B cell (primary cell): ENCODE data around the gene STOX1. TPM values are rescaled to one million over a fixed set of nuclear protein-coding genes. Genes with fewer than 3 reads are reported as not detected.
A peak's percentile ranks its signal among the peaks of the same experiment; 100 is the strongest.

Experiments used
- ATAC-seq: fragments of 200-7000 bp; cut with Tn5 transposase; one replicate; pipeline ENCODE4 v1.10.0; 2021; ENCODE audit warnings: low read depth, mild to moderate bottlenecking, moderate number of reproducible peaks, moderate library complexity
- CTCF ChIA-PET: fragments of 350-600 bp; sonication (Branson Sonifier 250); formaldehyde crosslinking; loops from one replicate; lab custom pipeline; 2021; ENCODE audit warnings: antibody characterized with exemption, inconsistent platforms; lab: Charles Lee
- POLR2A ChIA-PET: fragments of 350-600 bp; sonication (Branson Sonifier 250); formaldehyde crosslinking; loops from one replicate; lab custom pipeline; 2021; ENCODE audit warnings: antibody characterized with exemption; lab: Charles Lee
- DNase-seq: peaks from one replicate; pipeline ENCODE4 v3.0.0; 2013
- H2AFZ ChIP-seq: 2 replicates; pipeline ENCODE4 v1.6.1; 2012; ENCODE audit warnings: mild to moderate bottlenecking, low read depth, low read length; ENCODE audit not compliant: insufficient read depth, poor library complexity, severe bottlenecking
- H3K27ac ChIP-seq, 2 donors: 1 replicate in 1 of 2; 2 replicates in 1 of 2; pipeline ENCODE4 v1.5.1; 2012 to 2013; ENCODE audit warnings: low read length in 2 of 2, mild to moderate bottlenecking in 2 of 2, moderate library complexity in 1 of 2
- H3K27me3 ChIP-seq, 4 experiments: fragments of 200-600 bp in 1 of 4; sonication (generic) in 1 of 4; replicated peaks in 1 of 4; 1 replicate in 2 of 4; 2 replicates in 2 of 4; pipeline versions ENCODE4 v1.6.1 to v1.7.0; 2013 to 2016; ENCODE audit warnings: low read length in 3 of 4, mild to moderate bottlenecking in 2 of 4, mixed read lengths in 1 of 4, moderate library complexity in 1 of 4; ENCODE audit not compliant: insufficient read depth in 4 of 4, control insufficient read depth in 3 of 4; ENCODE audit errors: control extremely low read depth in 1 of 4
- H3K36me3 ChIP-seq, 2 experiments: replicated peaks in 1 of 2; 1 replicate in 1 of 2; 2 replicates in 1 of 2; pipeline versions ENCODE4 v1.6.1 to v1.7.1; 2013; ENCODE audit warnings: low read length in 1 of 2; ENCODE audit not compliant: insufficient read depth in 2 of 2, control insufficient read depth in 1 of 2; ENCODE audit errors: control extremely low read depth in 1 of 2, extremely low read depth in 1 of 2
- H3K4me1 ChIP-seq, 2 donors: fragments of 200-600 bp in 1 of 2; sonication (generic) in 1 of 2; 1 replicate in 1 of 2; 2 replicates in 1 of 2; pipeline versions ENCODE4 v1.5.1 to v1.6.1; 2013 to 2017; ENCODE audit warnings: low read length in 2 of 2; ENCODE audit not compliant: control insufficient read depth in 2 of 2, insufficient read depth in 2 of 2
- H3K4me2 ChIP-seq: replicated peaks from 2 replicates; pipeline ENCODE3; 2012; ENCODE audit warnings: mild to moderate bottlenecking, low read depth, low read length; ENCODE audit not compliant: poor library complexity, severe bottlenecking
- H3K4me3 ChIP-seq, 5 experiments: fragments of 200-600 bp in 1 of 5; sonication (generic) in 1 of 5; 1 replicate in 3 of 5; 2 replicates in 2 of 5; pipeline versions ENCODE4 v1.5.1 to v1.7.0; 2011 to 2016; ENCODE audit warnings: low read length in 4 of 5, mild to moderate bottlenecking in 4 of 5, low read depth in 2 of 5, control low read depth in 1 of 5, moderate library complexity in 1 of 5; ENCODE audit not compliant: insufficient read depth in 1 of 5; ENCODE audit errors: control extremely low read depth in 1 of 5, extremely low read depth in 1 of 5
- H3K79me2 ChIP-seq: fragments of 200-600 bp; sonication (generic); one replicate; pipeline ENCODE4 v1.6.0; 2016; ENCODE audit warnings: low read length; ENCODE audit not compliant: control insufficient read depth, insufficient read depth
- H3K9ac ChIP-seq: fragments of 200-600 bp; sonication (generic); 2 replicates; pipeline ENCODE4 v1.6.1; 2017; ENCODE audit warnings: mild to moderate bottlenecking, low read length, moderate library complexity
- H3K9me3 ChIP-seq, 3 donors: one replicate each; pipeline versions ENCODE4 v1.6.1 to v1.7.1; 2013; ENCODE audit warnings: low read length in 2 of 3; ENCODE audit not compliant: control insufficient read depth in 2 of 3, insufficient read depth in 1 of 3; ENCODE audit errors: control extremely low read depth in 1 of 3
- H4K20me1 ChIP-seq: 2 replicates; pipeline ENCODE4 v1.6.0; 2012; ENCODE audit warnings: mild to moderate bottlenecking, low read length; ENCODE audit not compliant: insufficient read depth, control insufficient read depth, poor library complexity, severe bottlenecking
- H3K27ac Mint-ChIP-seq: one replicate; pipeline ENCODE4 v1.8.0; 2021; ENCODE audit warnings: mixed read lengths
- H3K27me3 Mint-ChIP-seq: one replicate; pipeline ENCODE4 v1.8.0; 2021; ENCODE audit warnings: mixed read lengths
- H3K4me1 Mint-ChIP-seq: one replicate; pipeline ENCODE4 v1.8.0; 2021; ENCODE audit warnings: mixed read lengths
- H3K4me3 Mint-ChIP-seq: one replicate; pipeline ENCODE4 v1.8.0; 2021; ENCODE audit warnings: mixed read lengths
- H3K9me3 Mint-ChIP-seq: one replicate; pipeline ENCODE4 v1.8.0; 2022; ENCODE audit warnings: mixed read lengths; ENCODE audit not compliant: insufficient read depth
- EZH2 ChIP-seq: IDR thresholded peaks from 2 replicates; pipeline ENCODE4 v1.6.1; 2012; ENCODE audit warnings: borderline replicate concordance, low read depth, mild to moderate bottlenecking, moderate library complexity, low read length; ENCODE audit not compliant: insufficient read depth, poor library complexity, severe bottlenecking
- WGBS: methylation state at CpG from one replicate; pipeline ENCODE4 v1.1.5; 2013; ENCODE audit warnings: missing lambda C conversion rate; ENCODE audit not compliant: insufficient coverage; 5-methylcytosine and 5-hydroxymethylcytosine counted together
- intact Hi-C: fragments of 100-400 bp; cut with micrococcal nuclease; formaldehyde crosslinking; loops from one replicate; pipeline ENCODE4 v1.10.0; 2022
- polyA plus RNA-seq: library from polyadenylated mRNA; depleted of rRNA; stranded (reverse); fragments of >200 nt; gene quantifications from 2 replicates; pipeline ENCODE4 v1.2.3, GENCODE V29; 2012
- total RNA-seq, 2 donors: library from RNA; stranded (reverse); fragments of 120-200 nt in 1 of 2; gene quantifications; 1 replicate in 1 of 2; 2 replicates in 1 of 2; pipeline versions ENCODE4 v1.2.3 to v1.2.4, GENCODE V29; 2013 to 2022
- TF ChIP-seq, protein P1 (sequence below): fragments of 200-600 bp; IDR thresholded peaks from one replicate; pipeline ENCODE4 v1.8.0; 2022; ENCODE audit warnings: antibody characterized with exemption, mild to moderate bottlenecking

STOX1 gene
- total and polyA plus RNA-seq, 2 donors (not counting 1 experiment from before 2014, with no cell fraction given) = 0.07 to 0.57 TPM

DNA sequence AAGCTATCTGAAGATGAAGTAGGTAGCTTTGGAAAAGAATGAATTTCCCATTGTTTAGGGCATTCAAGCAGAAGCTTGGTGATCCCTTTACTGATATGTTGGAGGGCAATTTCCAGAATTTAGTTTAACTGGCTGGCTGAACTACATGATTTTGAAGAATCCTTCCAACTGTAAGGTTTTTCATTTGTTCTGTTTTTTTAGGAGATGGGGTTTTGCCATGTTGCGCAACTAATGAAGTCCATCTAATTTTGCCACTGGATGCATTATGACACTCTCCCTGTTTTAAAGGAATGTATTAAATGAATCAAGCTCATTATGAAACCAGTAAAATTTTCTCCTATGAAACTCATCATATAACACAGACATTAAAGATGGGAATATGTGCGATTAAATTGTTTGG lies 67.7 kb downstream of the STOX1 start:
- H3K79me2 ChIP-seq = no peaks in the 10 kb centered on the region
- POLR2A ChIA-PET = no interaction called here
- no peaks in the 10 kb centered on the region for H3K9me3 Mint-ChIP-seq

DNA sequence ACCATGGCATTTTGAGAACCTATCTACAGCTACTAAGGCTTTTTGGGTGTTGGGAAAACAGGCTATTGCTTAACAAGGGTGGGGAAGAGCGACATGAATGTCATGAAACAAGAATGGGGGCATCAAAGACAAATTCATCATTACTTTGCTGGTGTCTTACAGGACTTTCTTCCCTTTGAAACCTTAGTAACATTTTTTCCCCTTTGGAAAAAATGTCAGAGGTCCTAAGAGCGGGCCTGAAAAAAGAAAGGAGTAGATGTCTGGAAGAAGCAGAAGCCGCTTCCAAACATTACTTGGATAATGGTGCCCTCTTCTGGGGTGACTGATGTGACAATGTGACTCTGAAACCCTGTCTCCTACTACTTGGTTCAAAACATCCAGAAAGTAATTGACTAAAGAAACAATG lies 70.0 kb downstream of the STOX1 start:
- no peak overlapping the region for H3K4me3 ChIP-seq
- peak; percentile 44 for DNase-seq
- H3K4me1 Mint-ChIP-seq = peaks cover 18% of the 10 kb centered on the region

More for the DNA sequence above, 67.7 kb downstream of the STOX1 start:
- H2AFZ ChIP-seq = no peak overlapping the region
- H3K9me3 ChIP-seq = no peaks in the 10 kb centered on the region
- DNase-seq = no peak
- no peaks in the 10 kb centered on the region for H3K27me3 ChIP-seq
- CTCF ChIA-PET = no interaction called here
- no peak for ATAC-seq
- H3K4me1 Mint-ChIP-seq = peaks cover 2% of the 10 kb centered on the region
- peaks cover 3% of the 10 kb centered on the region for H3K27me3 Mint-ChIP-seq
- H3K36me3 ChIP-seq = no peaks in the 10 kb centered on the region
- intact Hi-C loops = no loop called here
- H4K20me1 ChIP-seq = no peaks in the 10 kb centered on the region
- no peak overlapping the region for H3K27ac ChIP-seq
- no peak overlapping the region for H3K4me2 ChIP-seq
- H3K9ac ChIP-seq = no peak overlapping the region
- no peak overlapping the region for H3K27ac Mint-ChIP-seq
- TF ChIP-seq, protein P1, sequence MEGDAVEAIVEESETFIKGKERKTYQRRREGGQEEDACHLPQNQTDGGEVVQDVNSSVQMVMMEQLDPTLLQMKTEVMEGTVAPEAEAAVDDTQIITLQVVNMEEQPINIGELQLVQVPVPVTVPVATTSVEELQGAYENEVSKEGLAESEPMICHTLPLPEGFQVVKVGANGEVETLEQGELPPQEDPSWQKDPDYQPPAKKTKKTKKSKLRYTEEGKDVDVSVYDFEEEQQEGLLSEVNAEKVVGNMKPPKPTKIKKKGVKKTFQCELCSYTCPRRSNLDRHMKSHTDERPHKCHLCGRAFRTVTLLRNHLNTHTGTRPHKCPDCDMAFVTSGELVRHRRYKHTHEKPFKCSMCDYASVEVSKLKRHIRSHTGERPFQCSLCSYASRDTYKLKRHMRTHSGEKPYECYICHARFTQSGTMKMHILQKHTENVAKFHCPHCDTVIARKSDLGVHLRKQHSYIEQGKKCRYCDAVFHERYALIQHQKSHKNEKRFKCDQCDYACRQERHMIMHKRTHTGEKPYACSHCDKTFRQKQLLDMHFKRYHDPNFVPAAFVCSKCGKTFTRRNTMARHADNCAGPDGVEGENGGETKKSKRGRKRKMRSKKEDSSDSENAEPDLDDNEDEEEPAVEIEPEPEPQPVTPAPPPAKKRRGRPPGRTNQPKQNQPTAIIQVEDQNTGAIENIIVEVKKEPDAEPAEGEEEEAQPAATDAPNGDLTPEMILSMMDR = no peak
- TF ChIP-seq EZH2 = no peak
- no peak overlapping the region for H3K4me3 ChIP-seq
- H3K4me3 Mint-ChIP-seq = no peak overlapping the region
- WGBS = no CpG with 5 or more reads among the region's 2 CpGs
- H3K4me1 ChIP-seq = peaks cover 2 to 3% of the 10 kb centered on the region in 2 donors

More for the DNA sequence above, 70.0 kb downstream of the STOX1 start:
- no peak overlapping the region for H3K27ac Mint-ChIP-seq
- H3K4me3 Mint-ChIP-seq = no peak overlapping the region
- Histone ChIP-seq H3K9me3 (no peaks in the 10 kb centered on the region), H3K9ac (no peak overlapping the region), H3K79me2 (peaks cover 12% of the 10 kb centered on the region), H3K4me2 (no peak overlapping the region), H3K36me3 (no peaks in the 10 kb centered on the region), H3K4me1 (peaks cover 15 to 19% of the 10 kb centered on the region in 2 donors), H3K27me3 (no peaks in the 10 kb centered on the region), H3K27ac (no peak overlapping the region), H2AFZ (no peak overlapping the region), H4K20me1 (no peaks in the 10 kb centered on the region)
- ATAC-seq = no peak
- TF ChIP-seq, protein P1 = peak; percentile 18
- TF ChIP-seq EZH2 = no peak
- POLR2A ChIA-PET = interaction anchor here (0.7 kb wide), 1 partner anchor 9 kb away, joined by 7 read pairs; no protein-coding TSS in a partner anchor
- no peaks in the 10 kb centered on the region for H3K9me3 Mint-ChIP-seq
- CTCF ChIA-PET = interaction anchor here (0.9 to 1.3 kb wide), 2 partner anchors 59 to 67 kb away, joined by 3 to 5 read pairs; partner anchors contain the start of gene DDX21
- H3K27me3 Mint-ChIP-seq = peaks cover 3% of the 10 kb centered on the region
- intact Hi-C loops = no loop called here
- WGBS = 53% methylated on average over 2 of the region's 3 CpGs
